Neuronal stem cell (in vitro differentiated cells): ENCODE data around the gene MBOAT1.

Experiments
- DNase-seq: peaks from one replicate; pipeline ENCODE4 v3.0.0-alpha.2; 2013; ENCODE audit warnings: low spot score
- H2AFZ ChIP-seq: one replicate; pipeline ENCODE4 v1.6.1; 2013; ENCODE audit warnings: mild to moderate bottlenecking, low read length, inconsistent platforms
- H2AK5ac ChIP-seq: 2 replicates; pipeline ENCODE4 v1.6.1; 2013; ENCODE audit warnings: low read depth, mild to moderate bottlenecking, inconsistent platforms, low read length, moderate library complexity, mixed read lengths
- H2BK120ac ChIP-seq: 2 replicates; pipeline ENCODE4 v1.6.1; 2013; ENCODE audit warnings: low read depth, mild to moderate bottlenecking, inconsistent platforms, low read length, moderate library complexity, mixed read lengths
- H2BK12ac ChIP-seq: one replicate; pipeline ENCODE4 v1.6.1; 2013; ENCODE audit warnings: low read length, inconsistent platforms
- H2BK15ac ChIP-seq: 2 replicates; pipeline ENCODE4 v1.6.1; 2013; ENCODE audit warnings: mild to moderate bottlenecking, low read length, inconsistent platforms, mixed read lengths
- H2BK5ac ChIP-seq: one replicate; pipeline ENCODE4 v1.6.1; 2013; ENCODE audit warnings: inconsistent platforms, mild to moderate bottlenecking, low read length, moderate library complexity
- H3K14ac ChIP-seq: one replicate; pipeline ENCODE4 v1.6.1; 2013; ENCODE audit warnings: low read length, inconsistent platforms
- H3K18ac ChIP-seq: 2 replicates; pipeline ENCODE4 v1.6.1; 2013; ENCODE audit warnings: low read length, inconsistent platforms
- H3K23ac ChIP-seq: 2 replicates; pipeline ENCODE4 v1.6.1; 2013; ENCODE audit warnings: low read depth, mild to moderate bottlenecking, mixed read lengths, low read length, inconsistent platforms; ENCODE audit not compliant: poor library complexity
- H3K27ac ChIP-seq: replicated peaks from 3 replicates; pipeline ENCODE4 v1.5.1; 2013; ENCODE audit warnings: low read length, inconsistent platforms
- H3K27me3 ChIP-seq, 3 experiments: 2 replicates each; pipeline ENCODE4 v1.6.1; 2013; ENCODE audit warnings: low read length in 3 of 3, mild to moderate bottlenecking in 2 of 3, inconsistent platforms in 1 of 3, low read depth in 1 of 3, mixed read lengths in 1 of 3, moderate library complexity in 1 of 3; ENCODE audit not compliant: control insufficient read depth in 3 of 3, insufficient read depth in 3 of 3
- H3K36me3 ChIP-seq, 2 donors: replicated peaks in 1 of 2; 2 replicates each; pipeline ENCODE4 v1.6.1; 2013; ENCODE audit warnings: low read length in 2 of 2; ENCODE audit not compliant: control insufficient read depth in 2 of 2, insufficient read depth in 2 of 2
- H3K4ac ChIP-seq: 2 replicates; pipeline ENCODE4 v1.6.1; 2013; ENCODE audit warnings: inconsistent platforms, mild to moderate bottlenecking, low read length, moderate library complexity
- H3K4me1 ChIP-seq, 2 donors: 1 replicate in 1 of 2; 2 replicates in 1 of 2; pipeline ENCODE4 v1.6.1; 2013; ENCODE audit warnings: low read length in 2 of 2, low read depth in 1 of 2; ENCODE audit not compliant: control insufficient read depth in 2 of 2, insufficient read depth in 1 of 2
- H3K4me2 ChIP-seq: one replicate; pipeline ENCODE4 v1.6.1; 2013; ENCODE audit warnings: mild to moderate bottlenecking, low read length, inconsistent platforms; ENCODE audit not compliant: insufficient read depth, poor library complexity, severe bottlenecking
- H3K4me3 ChIP-seq, 2 donors: 2 replicates each; pipeline ENCODE4 v1.5.1; 2013; ENCODE audit warnings: low read length in 2 of 2, mild to moderate bottlenecking in 2 of 2, inconsistent platforms in 1 of 2, moderate library complexity in 1 of 2
- H3K79me1 ChIP-seq: one replicate; pipeline ENCODE4 v1.6.1; 2013; ENCODE audit warnings: low read depth, mild to moderate bottlenecking, inconsistent platforms, low read length, moderate library complexity
- H3K9ac ChIP-seq: one replicate; pipeline ENCODE4 v1.6.1; 2013; ENCODE audit warnings: mild to moderate bottlenecking, low read depth, low read length, inconsistent platforms; ENCODE audit not compliant: poor library complexity
- H3K9me3 ChIP-seq, 2 donors: replicated peaks in 1 of 2; 2 replicates each; pipeline versions ENCODE3 to v1.6.1; 2013; ENCODE audit warnings: low read length in 2 of 2, mild to moderate bottlenecking in 2 of 2, inconsistent platforms in 1 of 2, low read depth in 1 of 2, mixed read lengths in 1 of 2, moderate library complexity in 1 of 2; ENCODE audit not compliant: control insufficient read depth in 2 of 2, insufficient read depth in 1 of 2
- H4K8ac ChIP-seq: one replicate; pipeline ENCODE4 v1.6.1; 2013; ENCODE audit warnings: low read depth, mild to moderate bottlenecking, inconsistent platforms, low read length, moderate library complexity
- H4K91ac ChIP-seq: one replicate; pipeline ENCODE4 v1.6.1; 2013; ENCODE audit warnings: low read length, low read depth, mild to moderate bottlenecking, inconsistent platforms; ENCODE audit not compliant: poor library complexity
- WGBS, 2 donors: extraction: QIAGEN DNeasy Blood & Tissue Kit; methylation state at CpG; one replicate each; pipeline ENCODE4 v1.1.7; 2013; ENCODE audit warnings: missing lambda C conversion rate in 2 of 2, mixed read lengths in 1 of 2; ENCODE audit not compliant: insufficient read length in 2 of 2, insufficient replicate concordance in 1 of 2; ENCODE audit errors: extremely low coverage in 2 of 2; 5-methylcytosine and 5-hydroxymethylcytosine counted together

The MBOAT1 gene

GRCh38 chr6:20255428-20255827 lies 43.2 kb upstream of the MBOAT1 start:
- Histone ChIP-seq H2BK12ac (no peak overlapping the region), H3K4ac (no peak overlapping the region), H3K4me1 (no peaks in the 10 kb centered on the region), H3K36me3 (no peaks in the 10 kb centered on the region), H2AK5ac (no peak overlapping the region), H3K79me1 (no peaks in the 10 kb centered on the region), H2BK120ac (no peak overlapping the region), H3K23ac (no peak overlapping the region), H3K27ac (no peak overlapping the region), H2BK15ac (no peak overlapping the region), H2BK5ac (no peak overlapping the region), H4K8ac (no peak overlapping the region), H2AFZ (no peak overlapping the region), H4K91ac (no peak overlapping the region), H3K18ac (no peak overlapping the region), H3K9ac (no peak overlapping the region), H3K14ac (no peak overlapping the region), H3K4me3 (no peak overlapping the region), H3K4me2 (no peak overlapping the region), H3K27me3 (no peaks in the 10 kb centered on the region), H3K9me3 (no peaks in the 10 kb centered on the region)
- no peak for DNase-seq

- no peak overlapping the region for H3K23ac ChIP-seq
- H2AFZ ChIP-seq = no peak overlapping the region
Observed at GRCh38 chr6:20254295-20254694, 42.0 kb upstream of the MBOAT1 start.

GRCh38 chr6:20253021-20253420 lies 40.8 kb upstream of the MBOAT1 start:
- Histone ChIP-seq H2AK5ac (no peak overlapping the region), H2AFZ (no peak overlapping the region), H3K27me3 (no peaks in the 10 kb centered on the region), H4K91ac (no peak overlapping the region), H2BK5ac (no peak overlapping the region), H3K4ac (no peak overlapping the region), H3K4me3 (no peak overlapping the region), H3K9ac (no peak overlapping the region), H2BK15ac (no peak overlapping the region), H3K4me2 (no peak overlapping the region), H2BK12ac (no peak overlapping the region), H2BK120ac (no peak overlapping the region), H3K18ac (no peak overlapping the region), H3K36me3 (no peaks in the 10 kb centered on the region), H3K4me1 (no peaks in the 10 kb centered on the region), H3K14ac (no peak overlapping the region), H3K9me3 (no peaks in the 10 kb centered on the region), H3K79me1 (no peaks in the 10 kb centered on the region), H3K27ac (no peak overlapping the region), H4K8ac (no peak overlapping the region), H3K23ac (no peak overlapping the region)
- WGBS, 2 donors = no CpG with 5 or more reads among the region's 2 CpGs
- no peak for DNase-seq

More at GRCh38 chr6:20254295-20254694, 42.0 kb upstream of the MBOAT1 start:
- H3K27me3 ChIP-seq = no peaks in the 10 kb centered on the region
- H3K18ac ChIP-seq = no peak overlapping the region
- no peak for DNase-seq
- H3K4me3 ChIP-seq = no peak overlapping the region
- H2BK12ac ChIP-seq = no peak overlapping the region
- no peak overlapping the region for H2BK120ac ChIP-seq
- no peaks in the 10 kb centered on the region for H3K79me1 ChIP-seq
- no peak overlapping the region for H3K4ac ChIP-seq
- H3K4me2 ChIP-seq = no peak overlapping the region
- no peak overlapping the region for H3K14ac ChIP-seq
- H3K4me1 ChIP-seq = no peaks in the 10 kb centered on the region
- no peak overlapping the region for H2BK15ac ChIP-seq
- no peaks in the 10 kb centered on the region for H3K36me3 ChIP-seq
- H2BK5ac ChIP-seq = no peak overlapping the region
- H4K91ac ChIP-seq = no peak overlapping the region
- no peak overlapping the region for H2AK5ac ChIP-seq
- no peak overlapping the region for H3K27ac ChIP-seq
- H3K9me3 ChIP-seq = no peaks in the 10 kb centered on the region
- no peak overlapping the region for H4K8ac ChIP-seq
- H3K9ac ChIP-seq = no peak overlapping the region

GRCh38 chr6:20252311-20252710 lies 40.0 kb upstream of the MBOAT1 start:
- H3K14ac ChIP-seq = no peak overlapping the region
- no peaks in the 10 kb centered on the region for H3K36me3 ChIP-seq
- H3K4me1 ChIP-seq = no peaks in the 10 kb centered on the region
- H3K27ac ChIP-seq = no peak overlapping the region
- no peak overlapping the region for H2AFZ ChIP-seq
- no peaks in the 10 kb centered on the region for H3K79me1 ChIP-seq
- H3K4me2 ChIP-seq = no peak overlapping the region
- no CpG with 5 or more reads among the region's 6 CpGs for WGBS, 2 donors
- no peak overlapping the region for H3K23ac ChIP-seq
- H4K8ac ChIP-seq = no peak overlapping the region
- H3K4ac ChIP-seq = no peak overlapping the region
- no peak for DNase-seq
- H2BK120ac ChIP-seq = no peak overlapping the region
- no peak overlapping the region for H2BK5ac ChIP-seq
- H3K9me3 ChIP-seq = no peaks in the 10 kb centered on the region
- H3K27me3 ChIP-seq = no peaks in the 10 kb centered on the region
- H3K4me3 ChIP-seq = no peak overlapping the region
- no peak overlapping the region for H4K91ac ChIP-seq
- no peak overlapping the region for H2AK5ac ChIP-seq
- H3K9ac ChIP-seq = no peak overlapping the region
- no peak overlapping the region for H3K18ac ChIP-seq
- H2BK15ac ChIP-seq = no peak overlapping the region
- H2BK12ac ChIP-seq = no peak overlapping the region
